K562 (cell line): ENCODE measurements around the gene NCOA4. TPM values are rescaled to one million over a fixed set of nuclear protein-coding genes. Genes with fewer than 3 reads are reported as not detected.
A peak's percentile ranks its signal among the peaks of the same experiment; 100 is the strongest.

Experiments used
- C11orf30 ChIP-seq: fragments of 450-650 bp; IDR thresholded peaks from 2 replicates; pipeline ENCODE4 v1.6.1; 2016; ENCODE audit warnings: low read depth, mild to moderate bottlenecking
- CCAR2 ChIP-seq: fragments of 200-400 bp; formaldehyde crosslinking; IDR thresholded peaks from 2 replicates; pipeline ENCODE4 v1.6.1; 2017; ENCODE audit warnings: mild to moderate bottlenecking, low read depth, low read length
- CHD1 ChIP-seq: fragments of 200-600 bp; sonication (generic); IDR thresholded peaks from one replicate; pipeline ENCODE4 v1.6.1; 2012; ENCODE audit warnings: mild to moderate bottlenecking, moderate library complexity, low read length, inconsistent platforms
- DACH1 ChIP-seq: fragments of 450-650 bp; IDR thresholded peaks from 2 replicates; pipeline ENCODE4 v1.6.1; 2018; ENCODE audit not compliant: partially characterized antibody
- MTA3 ChIP-seq: fragments of 450-650 bp; formaldehyde crosslinking; IDR thresholded peaks from 2 replicates; pipeline ENCODE4 v1.6.1; 2017; ENCODE audit warnings: mild to moderate bottlenecking, borderline replicate concordance
- MYNN ChIP-seq, 2 experiments: sonication (generic); formaldehyde crosslinking in 1 of 2; IDR thresholded peaks; 2 replicates each; pipeline versions ENCODE4 v1.5.0 to v1.6.1; 2016 to 2020; ENCODE audit warnings: antibody characterized with exemption in 1 of 2, missing genetic modification reagents in 1 of 2
- NFRKB ChIP-seq: fragments of 450-650 bp; IDR thresholded peaks from 2 replicates; pipeline ENCODE4 v1.6.1; 2016; ENCODE audit warnings: low read depth
- RAD51 ChIP-seq: fragments of 450-650 bp; IDR thresholded peaks from 2 replicates; pipeline ENCODE4 v1.7.1; 2016; ENCODE audit warnings: low read depth, mild to moderate bottlenecking, borderline replicate concordance
- RNF2 ChIP-seq: sonication (generic); IDR thresholded peaks from 2 replicates; pipeline ENCODE4 v1.6.1; 2016
- SIN3A ChIP-seq, 2 experiments: fragments of 150-350 bp in 1 of 2; IDR thresholded peaks; 2 replicates each; pipeline ENCODE4 v1.6.1; 2011 to 2016; ENCODE audit warnings: borderline replicate concordance in 2 of 2, low read depth in 2 of 2, low read length in 2 of 2, mild to moderate bottlenecking in 2 of 2, moderate library complexity in 2 of 2; ENCODE audit not compliant: control insufficient read depth in 1 of 2
- SNIP1 ChIP-seq: fragments of 450-650 bp; IDR thresholded peaks from 2 replicates; pipeline ENCODE4 v1.7.1; 2017; ENCODE audit warnings: low read depth, mild to moderate bottlenecking
- ZFX ChIP-seq: sonication (generic); formaldehyde crosslinking; IDR thresholded peaks from 2 replicates; pipeline ENCODE4 v1.8.0; 2022; ENCODE audit warnings: mild to moderate bottlenecking, missing genetic modification reagents, moderate library complexity
- ZNF717 ChIP-seq: fragments of 250-450 bp; sonication (Bioruptor Pico); IDR thresholded peaks from 2 replicates; pipeline ENCODE4 v1.5.0; 2021
- polyA plus RNA-seq, 8 experiments: library from polyadenylated mRNA; depleted of rRNA in 4 of 8; stranded (reverse) in 5 of 8; unstranded in 3 of 8; fragments of >200 nt; fragmentation: Nextera tagmentation in 2 of 8; fragmentation: Illumina TruSeq in 1 of 8; extraction: Ambion mirVana in 2 of 8; extraction: Trizol in 1 of 8; gene quantifications; 2 replicates each; pipeline versions ENCODE4 v1.2.1 to v1.2.3, GENCODE V29; 2011 to 2014; ENCODE audit warnings: inconsistent platforms in 1 of 8, missing spikeins in 1 of 8
- total RNA-seq, 7 experiments: library from RNA; depleted of rRNA in 6 of 7; stranded (reverse); fragments of >200 nt in 6 of 7; fragmentation: Illumina TruSeq in 2 of 7; extraction: Trizol in 2 of 7; gene quantifications; 2 replicates each; pipeline versions ENCODE4 v1.2.1 to v1.2.3, GENCODE V29; 2011 to 2021; ENCODE audit warnings: low replicate concordance in 1 of 7
- TF ChIP-seq, protein P1 (sequence below), 2 experiments: fragments of 450-650 bp in 1 of 2; sonication (generic) in 1 of 2; formaldehyde crosslinking in 1 of 2; IDR thresholded peaks in 1 of 2; conservative IDR thresholded peaks in 1 of 2; 2 replicates each; pipeline versions ENCODE4 v1.6.1 to v1.8.1; 2016 to 2023; ENCODE audit warnings: mild to moderate bottlenecking in 2 of 2, moderate library complexity in 2 of 2, inconsistent platforms in 1 of 2, missing genetic modification reagents in 1 of 2
- TF ChIP-seq, protein P2 (sequence below), 3 experiments: fragments of 200-800 bp in 1 of 3; sonication (Bioruptor generic) in 1 of 3; sonication (generic) in 1 of 3; formaldehyde crosslinking in 1 of 3; IDR thresholded peaks; 2 replicates each; pipeline versions ENCODE4 v1.6.1 to v1.8.0; 2016 to 2022; ENCODE audit warnings: mild to moderate bottlenecking in 2 of 3, missing compliant biosample characterization in 2 of 3, missing genetic modification characterization in 2 of 3, missing genetic modification reagents in 1 of 3
- TF ChIP-seq, protein P3 (sequence below): sonication (generic); formaldehyde crosslinking; IDR thresholded peaks from 2 replicates; pipeline ENCODE4 v1.8.1; 2023; ENCODE audit warnings: mild to moderate bottlenecking, missing genetic modification reagents
- TF ChIP-seq, protein P4 (sequence below): fragments of 250-450 bp; sonication (Bioruptor Pico); IDR thresholded peaks from 2 replicates; pipeline ENCODE4 v1.4.0; 2020; ENCODE audit warnings: mild to moderate bottlenecking, moderate library complexity
- TF ChIP-seq, protein P5 (sequence below): fragments of 450-650 bp; IDR thresholded peaks from 2 replicates; pipeline ENCODE4 v1.6.1; 2016; ENCODE audit warnings: mild to moderate bottlenecking

Gene NCOA4
- total and polyA plus RNA-seq, 9 of the 15 experiments (the other 6 are each of a cell fraction or from before 2014, with no cell fraction given) = 89.8 to 283 (median 181) TPM

DNA sequence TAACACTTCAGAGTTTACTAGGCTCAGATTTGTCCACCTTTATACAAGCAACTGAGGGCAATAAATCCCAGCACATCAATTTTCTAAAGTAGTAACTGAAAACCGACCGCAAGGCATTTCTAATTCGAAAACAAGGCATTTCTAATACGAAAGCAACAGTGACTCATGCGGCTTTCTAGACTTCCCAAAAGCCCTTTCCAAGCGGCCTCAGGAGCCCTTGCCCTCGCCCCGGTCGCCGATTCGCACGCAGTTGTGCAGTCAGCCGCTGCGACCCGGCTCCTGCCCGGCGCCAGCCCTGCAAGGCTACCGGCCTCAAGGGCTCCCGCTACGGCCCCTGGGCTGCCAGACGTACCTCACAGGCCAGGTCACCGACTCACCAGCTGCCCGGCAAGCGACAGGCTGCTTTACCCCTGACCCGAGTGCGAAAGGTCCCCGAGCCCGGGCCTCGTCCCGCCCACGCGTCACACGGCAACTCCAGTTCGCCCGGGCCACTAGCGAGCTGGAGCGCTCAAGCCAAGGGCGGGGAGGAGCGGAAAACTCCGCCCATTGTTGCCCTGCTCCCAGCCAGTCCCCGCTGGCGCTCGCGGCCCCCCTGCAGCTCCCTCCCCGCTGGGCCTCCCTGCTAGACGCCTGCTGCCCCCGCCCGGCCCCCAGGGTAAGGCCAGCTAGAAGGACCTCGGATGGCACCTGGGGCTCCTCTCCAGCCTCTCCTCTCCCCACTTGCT, 7.3 kb downstream of the NCOA4 start (continued):
- TF ChIP-seq SIN3A (IDR thresholded peaks at IDR 0.05; ENCODE audit: borderline replicate concordance in 2 of 2, control insufficient read depth in 1 of 2, low read depth in 2 of 2, low read length in 2 of 2) = peak in 1 of 2 experiments; percentile 71; a peak in 1 of 4 replicates
- TF ChIP-seq CHD1 = peak; percentile 94
- TF ChIP-seq, protein P1, sequence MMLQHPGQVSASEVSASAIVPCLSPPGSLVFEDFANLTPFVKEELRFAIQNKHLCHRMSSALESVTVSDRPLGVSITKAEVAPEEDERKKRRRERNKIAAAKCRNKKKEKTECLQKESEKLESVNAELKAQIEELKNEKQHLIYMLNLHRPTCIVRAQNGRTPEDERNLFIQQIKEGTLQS (IDR thresholded peaks at IDR 0.05) = peak; percentile 78
- TF ChIP-seq, protein P1 (CRISPR knock-in tag; conservative IDR thresholded peaks at IDR 0.05) = peak; percentile 76; the same call in 1 of the 2 replicates
- TF ChIP-seq, protein P2, sequence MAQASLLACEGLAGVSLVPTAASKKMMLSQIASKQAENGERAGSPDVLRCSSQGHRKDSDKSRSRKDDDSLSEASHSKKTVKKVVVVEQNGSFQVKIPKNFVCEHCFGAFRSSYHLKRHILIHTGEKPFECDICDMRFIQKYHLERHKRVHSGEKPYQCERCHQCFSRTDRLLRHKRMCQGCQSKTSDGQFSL (CRISPR knock-in tag; IDR thresholded peaks at IDR 0.05) = no peak
- TF ChIP-seq, protein P2 (tag; IDR thresholded peaks at IDR 0.05) = no peak
- peak; percentile 57 for TF ChIP-seq MYNN (IDR thresholded peaks at IDR 0.05)
- no peak for TF ChIP-seq MYNN (CRISPR knock-in tag; IDR thresholded peaks at IDR 0.05)
- peak; percentile 31; the same call in 1 of the 2 replicates for TF ChIP-seq C11orf30
- TF ChIP-seq MTA3 = peak; percentile 85
- peak; percentile 32 for TF ChIP-seq DACH1
- TF ChIP-seq RAD51 = 0 out of 2 replicates have a peak, but pooled peaks have one; percentile 7
- TF ChIP-seq RNF2 = 0 out of 2 replicates have a peak, but pooled peaks have one; percentile 19
- TF ChIP-seq, protein P3, sequence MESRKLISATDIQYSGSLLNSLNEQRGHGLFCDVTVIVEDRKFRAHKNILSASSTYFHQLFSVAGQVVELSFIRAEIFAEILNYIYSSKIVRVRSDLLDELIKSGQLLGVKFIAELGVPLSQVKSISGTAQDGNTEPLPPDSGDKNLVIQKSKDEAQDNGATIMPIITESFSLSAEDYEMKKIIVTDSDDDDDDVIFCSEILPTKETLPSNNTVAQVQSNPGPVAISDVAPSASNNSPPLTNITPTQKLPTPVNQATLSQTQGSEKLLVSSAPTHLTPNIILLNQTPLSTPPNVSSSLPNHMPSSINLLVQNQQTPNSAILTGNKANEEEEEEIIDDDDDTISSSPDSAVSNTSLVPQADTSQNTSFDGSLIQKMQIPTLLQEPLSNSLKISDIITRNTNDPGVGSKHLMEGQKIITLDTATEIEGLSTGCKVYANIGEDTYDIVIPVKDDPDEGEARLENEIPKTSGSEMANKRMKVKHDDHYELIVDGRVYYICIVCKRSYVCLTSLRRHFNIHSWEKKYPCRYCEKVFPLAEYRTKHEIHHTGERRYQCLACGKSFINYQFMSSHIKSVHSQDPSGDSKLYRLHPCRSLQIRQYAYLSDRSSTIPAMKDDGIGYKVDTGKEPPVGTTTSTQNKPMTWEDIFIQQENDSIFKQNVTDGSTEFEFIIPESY (CRISPR knock-in tag) = peak; percentile 58; the same call in 1 of the 2 replicates
- TF ChIP-seq CCAR2 = no peak
- no peak for TF ChIP-seq NFRKB
- TF ChIP-seq ZNF717 = no peak
- peak; percentile 87 for TF ChIP-seq ZFX (CRISPR knock-in tag)
- TF ChIP-seq, protein P4, sequence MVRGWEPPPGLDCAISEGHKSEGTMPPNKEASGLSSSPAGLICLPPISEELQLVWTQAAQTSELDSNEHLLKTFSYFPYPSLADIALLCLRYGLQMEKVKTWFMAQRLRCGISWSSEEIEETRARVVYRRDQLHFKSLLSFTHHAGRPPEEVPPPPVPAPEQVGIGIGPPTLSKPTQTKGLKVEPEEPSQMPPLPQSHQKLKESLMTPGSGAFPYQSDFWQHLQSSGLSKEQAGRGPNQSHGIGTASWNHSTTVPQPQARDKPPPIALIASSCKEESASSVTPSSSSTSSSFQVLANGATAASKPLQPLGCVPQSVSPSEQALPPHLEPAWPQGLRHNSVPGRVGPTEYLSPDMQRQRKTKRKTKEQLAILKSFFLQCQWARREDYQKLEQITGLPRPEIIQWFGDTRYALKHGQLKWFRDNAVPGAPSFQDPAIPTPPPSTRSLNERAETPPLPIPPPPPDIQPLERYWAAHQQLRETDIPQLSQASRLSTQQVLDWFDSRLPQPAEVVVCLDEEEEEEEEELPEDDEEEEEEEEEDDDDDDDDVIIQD (CRISPR knock-in tag) = 0 out of 2 replicates have a peak, but pooled peaks have one; percentile 7
- TF ChIP-seq, protein P5, sequence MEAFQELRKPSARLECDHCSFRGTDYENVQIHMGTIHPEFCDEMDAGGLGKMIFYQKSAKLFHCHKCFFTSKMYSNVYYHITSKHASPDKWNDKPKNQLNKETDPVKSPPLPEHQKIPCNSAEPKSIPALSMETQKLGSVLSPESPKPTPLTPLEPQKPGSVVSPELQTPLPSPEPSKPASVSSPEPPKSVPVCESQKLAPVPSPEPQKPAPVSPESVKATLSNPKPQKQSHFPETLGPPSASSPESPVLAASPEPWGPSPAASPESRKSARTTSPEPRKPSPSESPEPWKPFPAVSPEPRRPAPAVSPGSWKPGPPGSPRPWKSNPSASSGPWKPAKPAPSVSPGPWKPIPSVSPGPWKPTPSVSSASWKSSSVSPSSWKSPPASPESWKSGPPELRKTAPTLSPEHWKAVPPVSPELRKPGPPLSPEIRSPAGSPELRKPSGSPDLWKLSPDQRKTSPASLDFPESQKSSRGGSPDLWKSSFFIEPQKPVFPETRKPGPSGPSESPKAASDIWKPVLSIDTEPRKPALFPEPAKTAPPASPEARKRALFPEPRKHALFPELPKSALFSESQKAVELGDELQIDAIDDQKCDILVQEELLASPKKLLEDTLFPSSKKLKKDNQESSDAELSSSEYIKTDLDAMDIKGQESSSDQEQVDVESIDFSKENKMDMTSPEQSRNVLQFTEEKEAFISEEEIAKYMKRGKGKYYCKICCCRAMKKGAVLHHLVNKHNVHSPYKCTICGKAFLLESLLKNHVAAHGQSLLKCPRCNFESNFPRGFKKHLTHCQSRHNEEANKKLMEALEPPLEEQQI = 0 out of 2 replicates have a peak, but pooled peaks have one; percentile 22
- TF ChIP-seq SNIP1 = no peak
